ENCODE measurements around the gene GPC5.

Gene GPC5

DNA sequence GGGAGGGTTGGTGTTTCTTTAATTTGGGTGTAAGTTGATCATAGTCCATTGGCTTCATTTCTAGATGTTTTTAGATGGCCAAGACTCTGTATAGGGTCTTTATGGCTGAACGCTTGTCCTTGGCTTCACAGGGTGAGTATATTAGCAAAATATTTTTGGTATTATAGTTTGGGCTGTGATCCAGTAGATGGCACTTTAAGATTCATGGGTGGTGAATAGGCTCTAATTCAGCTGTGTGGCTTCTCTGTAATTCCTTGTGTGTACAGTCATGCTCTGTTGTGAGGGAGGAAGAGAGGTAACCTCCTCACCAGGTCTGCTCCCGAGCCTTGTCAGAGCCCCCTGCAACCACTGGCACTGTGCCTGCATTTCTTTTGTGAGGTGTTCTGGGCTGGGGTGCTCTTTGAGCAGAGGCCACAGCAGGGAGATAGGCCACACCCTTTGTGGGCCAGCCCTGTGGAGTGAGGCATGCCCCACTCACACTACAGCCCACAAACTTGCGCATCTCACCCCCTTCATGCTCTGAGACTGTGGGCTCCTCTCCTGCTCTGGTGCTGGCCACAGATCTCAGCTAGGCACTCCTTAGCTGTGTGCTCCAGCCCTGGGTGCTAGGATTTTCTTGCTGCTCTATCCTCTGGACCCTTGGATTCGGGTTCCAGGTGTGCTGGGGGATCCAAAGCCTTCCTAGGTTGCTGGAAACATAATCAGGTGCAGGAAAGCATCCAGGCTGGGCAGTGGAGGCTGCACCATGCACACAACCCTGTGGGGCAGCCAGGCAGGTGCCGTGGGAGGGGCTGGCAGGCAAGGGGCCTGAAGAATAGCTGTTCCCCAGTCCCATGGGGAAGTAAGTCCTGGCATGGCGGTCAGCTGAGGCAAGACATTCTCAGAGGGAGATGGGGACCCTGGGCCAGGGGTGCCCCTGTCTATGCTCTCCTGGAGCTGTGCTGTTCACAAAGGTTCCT, 193.9 kb downstream of the GPC5 start:
- DNase-seq (ENCODE audit: low spot score), result no peak

- DNase-seq (ENCODE audit: low spot score), result no peak
Measured at GRCh38 chr13:91593456-91593855, 195.0 kb downstream of the GPC5 start.

GRCh38 chr13:91594061-91594460, 195.6 kb downstream of the GPC5 start:
- DNase-seq (ENCODE audit: low spot score), result no peak

GRCh38 chr13:91595677-91596076, 197.3 kb downstream of the GPC5 start:
- no peak for DNase-seq (ENCODE audit: low spot score)

DNA sequence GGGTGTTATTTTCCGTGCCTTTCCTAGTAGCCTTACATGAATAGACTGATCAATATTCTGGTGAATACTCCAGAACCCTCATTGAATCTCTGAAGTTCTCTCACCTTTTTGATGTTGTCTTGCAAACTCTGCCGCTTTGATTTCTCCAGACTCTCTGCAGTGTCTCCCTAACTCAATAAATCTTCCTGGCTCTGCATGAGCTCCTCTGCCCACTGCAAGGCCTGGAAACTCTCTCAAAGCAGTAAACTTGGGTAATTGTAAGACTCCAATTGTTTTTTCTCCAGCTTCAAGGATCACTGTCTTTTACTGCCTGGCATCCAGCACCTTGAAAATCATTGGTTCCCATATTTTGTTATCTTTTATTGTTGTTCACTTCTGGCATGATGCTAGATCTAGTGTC, 198.4 kb downstream of the GPC5 start:
- no peak for DNase-seq (ENCODE audit: low spot score)

- no peak for DNase-seq (ENCODE audit: low spot score)
Measured at GRCh38 chr13:91598655-91599054, 200.2 kb downstream of the GPC5 start.

DNA sequence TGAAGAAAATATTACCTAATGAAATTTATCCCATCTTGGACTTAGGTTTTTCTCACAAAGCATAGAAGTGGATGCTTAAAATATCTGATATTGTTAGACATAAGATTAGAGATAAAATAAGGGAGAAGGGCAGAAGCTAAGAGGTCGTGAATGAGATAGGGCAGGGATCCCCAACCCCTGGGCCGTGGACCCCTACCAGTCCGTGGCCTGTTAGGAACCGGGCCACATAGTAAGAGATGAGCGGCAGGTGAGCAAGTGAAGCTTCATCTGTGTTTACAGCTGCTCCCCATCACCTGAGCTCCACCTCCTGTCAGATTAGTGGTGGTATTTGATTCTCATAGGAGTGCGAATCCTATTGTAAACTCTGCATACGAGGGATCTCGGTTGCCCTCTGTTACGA, 202.9 kb downstream of the GPC5 start:
- DNase-seq (ENCODE audit: low spot score), result no peak

GRCh38 chr13:91601807-91602206, 203.4 kb downstream of the GPC5 start:
- no peak for DNase-seq (ENCODE audit: low spot score)

- DNase-seq (ENCODE audit: low spot score), result no peak
Measured at GRCh38 chr13:91609353-91609752, 210.9 kb downstream of the GPC5 start.

GRCh38 chr13:91618315-91618714, 219.9 kb downstream of the GPC5 start:
- DNase-seq (ENCODE audit: low spot score), result no peak

DNA sequence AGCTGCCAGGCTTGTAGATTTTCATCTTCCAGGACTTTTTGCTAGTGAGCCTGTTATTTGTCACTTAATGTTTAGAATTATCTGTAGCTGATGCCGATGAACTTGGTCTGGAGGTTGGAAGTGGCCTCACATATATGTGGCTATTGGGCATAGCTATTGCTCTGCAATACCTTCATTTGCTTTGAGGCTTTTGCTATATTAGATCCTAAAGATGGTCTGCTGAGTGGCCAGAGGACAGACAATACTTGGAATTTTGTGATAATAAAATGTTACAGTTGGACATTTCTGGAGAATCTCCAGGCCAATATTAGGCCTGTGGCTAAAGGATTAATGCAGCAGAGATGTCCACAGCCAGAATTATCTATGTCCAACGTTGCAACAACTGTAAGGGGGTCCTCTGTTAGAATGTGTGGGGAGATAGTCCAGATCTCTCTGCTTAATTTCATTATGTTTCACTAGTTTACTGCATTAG, 222.3 kb downstream of the GPC5 start:
- no peak for DNase-seq (ENCODE audit: low spot score)

GRCh38 chr13:91621161-91621560, 222.7 kb downstream of the GPC5 start:
- DNase-seq (ENCODE audit: low spot score), result no peak

GRCh38 chr13:91621963-91622362, 223.5 kb downstream of the GPC5 start:
- DNase-seq (ENCODE audit: low spot score), result no peak

GRCh38 chr13:91622778-91623550, 224.5 kb downstream of the GPC5 start:
- DNase-seq (ENCODE audit: low spot score), result no peak

- no peak for DNase-seq (ENCODE audit: low spot score)
Measured at GRCh38 chr13:91627952-91628739, 229.7 kb downstream of the GPC5 start.

DNA sequence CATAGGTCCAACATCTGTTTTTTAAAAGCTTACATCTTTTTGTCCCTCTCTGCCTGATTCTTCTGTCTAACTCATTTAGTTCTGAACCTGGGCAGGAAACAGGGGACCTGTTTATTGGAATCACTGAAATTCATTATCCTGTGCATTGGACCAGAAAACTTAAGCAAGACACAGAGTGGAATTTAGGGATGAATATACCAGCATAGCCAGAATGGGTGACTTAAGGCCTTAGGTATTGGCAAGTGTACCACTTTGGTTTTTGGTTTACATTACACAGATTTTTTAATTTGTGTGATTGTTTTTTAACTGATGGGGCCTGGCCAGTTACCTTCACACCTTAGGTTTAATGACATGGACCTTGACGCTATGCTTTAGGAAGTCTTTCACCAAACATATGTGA, 232.5 kb downstream of the GPC5 start:
- no peak for DNase-seq (ENCODE audit: low spot score)

- no peak for DNase-seq (ENCODE audit: low spot score)
Measured at GRCh38 chr13:91632086-91632485, 233.7 kb downstream of the GPC5 start.

DNA sequence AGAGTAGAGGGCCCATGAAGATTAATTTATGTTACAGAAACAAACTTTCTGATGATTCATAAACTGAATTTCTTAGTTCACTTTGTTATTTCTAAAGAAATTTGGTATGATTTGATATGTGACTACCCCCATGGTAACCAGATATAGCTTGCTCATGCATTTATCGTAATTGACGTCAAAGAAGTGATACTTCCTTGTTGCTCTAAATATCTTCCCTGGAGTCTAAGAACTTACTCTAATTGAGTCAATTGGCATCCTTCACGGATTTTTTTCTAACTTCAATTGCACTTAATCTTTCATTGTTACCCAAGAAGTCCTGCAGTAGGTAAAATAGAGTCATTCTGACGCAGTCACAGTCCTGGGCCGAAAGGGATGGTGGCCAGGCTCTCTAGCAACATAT, 240.9 kb downstream of the GPC5 start:
- DNase-seq (ENCODE audit: low spot score), result no peak

DNA sequence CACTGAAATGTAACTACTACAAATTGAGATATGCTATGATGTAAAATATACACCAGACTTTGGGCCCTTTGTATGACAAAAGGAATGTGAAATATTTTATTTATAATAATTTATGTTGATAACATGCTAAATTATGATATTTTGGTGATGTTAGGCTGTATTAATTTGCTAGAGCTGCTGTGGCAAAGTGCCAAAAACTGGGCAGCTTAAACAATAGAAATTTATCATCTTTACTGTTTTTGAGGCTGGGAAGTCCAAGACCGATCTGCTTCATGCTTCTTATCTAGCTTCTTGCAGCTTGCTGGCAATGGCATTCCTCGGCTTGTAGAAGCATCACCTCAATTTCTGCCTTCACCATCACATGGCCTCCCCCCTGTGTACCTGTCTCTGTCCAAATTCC, 245.0 kb downstream of the GPC5 start:
- DNase-seq (ENCODE audit: low spot score), result no peak

DNA sequence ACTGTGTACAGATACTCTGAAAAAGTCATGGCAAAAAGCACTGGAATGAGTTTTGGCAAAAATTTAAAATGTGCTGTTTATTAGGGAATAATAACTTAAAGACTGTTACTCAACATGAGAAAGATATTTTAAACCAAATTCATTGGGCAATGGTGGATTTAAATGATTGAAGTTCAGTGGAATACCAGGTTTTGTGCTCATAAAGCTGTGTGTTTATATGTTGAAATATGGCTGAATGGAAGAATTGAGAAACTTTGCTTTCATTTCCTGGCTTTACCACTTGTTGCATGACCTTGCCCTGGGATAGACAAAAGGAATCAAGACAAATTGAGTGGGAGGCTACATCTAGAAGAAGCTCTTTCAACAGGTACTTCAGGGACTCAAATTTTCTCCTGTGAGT, 246.4 kb downstream of the GPC5 start:
- DNase-seq (ENCODE audit: low spot score), result no peak

DNA sequence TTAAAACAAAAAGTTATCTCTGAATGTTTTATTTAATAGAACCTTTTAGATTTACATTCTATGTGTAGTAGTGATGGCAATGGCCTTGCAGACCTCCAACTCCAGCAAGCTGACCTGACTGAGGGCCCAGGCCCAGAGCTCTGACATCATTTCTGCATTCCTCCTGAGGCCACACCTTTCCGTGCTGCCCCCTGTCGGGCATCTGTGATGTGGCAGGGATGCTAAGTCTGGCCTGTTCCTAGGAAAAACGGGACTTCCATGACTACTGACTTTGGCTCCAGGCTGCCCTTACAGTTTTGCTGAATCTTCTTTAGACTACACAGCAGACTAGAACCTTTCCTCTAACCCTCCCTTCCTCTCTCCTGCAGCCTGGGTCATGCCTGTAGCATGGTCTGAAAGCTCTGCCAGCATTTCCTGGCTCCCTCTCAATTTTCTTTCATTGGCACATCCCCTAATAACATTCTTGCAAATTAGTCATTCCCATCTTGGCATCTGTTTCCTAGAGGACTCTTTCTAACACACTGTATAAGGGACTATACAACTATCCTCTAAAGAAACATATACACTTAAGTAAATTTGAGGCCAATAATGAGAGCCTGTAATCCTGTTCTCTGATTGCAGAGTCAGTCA, 249.1 kb downstream of the GPC5 start:
- no peak for DNase-seq (ENCODE audit: low spot score)

- no peak for DNase-seq (ENCODE audit: low spot score)
Measured at GRCh38 chr13:91648012-91648411, 249.6 kb downstream of the GPC5 start.
